HEK293 (cell line): Measurements from ENCODE around the gene MAGI2.

ENCODE experiments used
- CTCF ChIA-PET: fragments of 350-600 bp; formaldehyde crosslinking; extraction: SDS; loops from one replicate; lab custom pipeline; 2021; ENCODE audit warnings: antibody characterized with exemption; lab: Yijun Ruan, JAX
- POLR2A ChIA-PET: fragments of 300-600 bp; formaldehyde crosslinking; extraction: SDS; loops from one replicate; lab custom pipeline; 2020; ENCODE audit warnings: antibody characterized with exemption, inconsistent platforms; lab: Yijun Ruan, JAX
- H3K27ac ChIP-seq: fragments of 200-500 bp; sonication (Bioruptor generic); 2 replicates; pipeline ENCODE4 v1.5.1; 2014; ENCODE audit warnings: low read depth, low read length, control low read depth, inconsistent platforms; ENCODE audit errors: extremely low read depth
- H3K36me3 ChIP-seq, 2 experiments: fragments of 200-500 bp in 1 of 2; sonication (Bioruptor generic) in 1 of 2; 1 replicate in 1 of 2; 2 replicates in 1 of 2; pipeline ENCODE4 v1.5.1; 2014 to 2017; ENCODE audit warnings: inconsistent platforms in 2 of 2, low read length in 2 of 2; ENCODE audit not compliant: control insufficient read depth in 2 of 2, insufficient read depth in 1 of 2
- H3K4me1 ChIP-seq: fragments of 200-500 bp; sonication (Bioruptor generic); 2 replicates; pipeline ENCODE4 v1.5.1; 2014; ENCODE audit warnings: mild to moderate bottlenecking, low read length, inconsistent platforms; ENCODE audit not compliant: control insufficient read depth, insufficient read depth
- H3K4me3 ChIP-seq: 2 replicates; pipeline ENCODE4 v1.5.1; 2011; ENCODE audit warnings: low read depth, mild to moderate bottlenecking, control low read depth, low read length, moderate library complexity
- H3K9me3 ChIP-seq: fragments of 200-500 bp; sonication (Bioruptor generic); 2 replicates; pipeline ENCODE4 v1.5.1; 2014; ENCODE audit warnings: low read depth, low read length, inconsistent platforms; ENCODE audit not compliant: control insufficient read depth, insufficient read depth
- ATF2 ChIP-seq: fragments of 450-650 bp; formaldehyde crosslinking; IDR thresholded peaks from 2 replicates; pipeline ENCODE4 v1.5.1; 2016; ENCODE audit warnings: missing biosample characterization, missing genetic modification characterization, low read depth
- KLF9 ChIP-seq: fragments of 450-650 bp; formaldehyde crosslinking; IDR thresholded peaks from 2 replicates; pipeline ENCODE4 v1.5.1; 2016; ENCODE audit warnings: missing biosample characterization, missing genetic modification characterization, low read depth
- REPIN1 ChIP-seq: fragments of 450-650 bp; formaldehyde crosslinking; IDR thresholded peaks from 2 replicates; pipeline ENCODE4 v1.5.1; 2017; ENCODE audit warnings: missing biosample characterization, missing genetic modification characterization, low read depth
- REST ChIP-seq: fragments of 450-650 bp; formaldehyde crosslinking; IDR thresholded peaks from 2 replicates; pipeline ENCODE4 v1.5.1; 2016; ENCODE audit warnings: missing biosample characterization, missing genetic modification characterization
- SCRT1 ChIP-seq: fragments of 450-650 bp; formaldehyde crosslinking; IDR thresholded peaks from 2 replicates; pipeline ENCODE4 v1.5.1; 2016; ENCODE audit warnings: missing biosample characterization, missing genetic modification characterization, borderline replicate concordance
- SETDB1 ChIP-seq: IDR thresholded peaks from one replicate; pipeline ENCODE4 v1.6.1; 2017; ENCODE audit warnings: mild to moderate bottlenecking, low read length, moderate library complexity, mixed read lengths; ENCODE audit not compliant: insufficient read length
- ZBTB10 ChIP-seq: fragments of 450-650 bp; formaldehyde crosslinking; IDR thresholded peaks from 2 replicates; pipeline ENCODE4 v1.5.1; 2016; ENCODE audit warnings: missing biosample characterization, missing genetic modification characterization
- ZBTB21 ChIP-seq: fragments of 450-650 bp; formaldehyde crosslinking; IDR thresholded peaks from 2 replicates; pipeline ENCODE4 v1.5.1; 2017; ENCODE audit warnings: missing biosample characterization, missing genetic modification characterization
- ZBTB26 ChIP-seq: fragments of 450-650 bp; formaldehyde crosslinking; optimal IDR thresholded peaks from 2 replicates; pipeline ENCODE3; 2016; ENCODE audit warnings: missing biosample characterization, mild to moderate bottlenecking, missing genetic modification characterization
- ZNF214 ChIP-seq: fragments of 450-650 bp; formaldehyde crosslinking; IDR thresholded peaks from 2 replicates; pipeline ENCODE4 v1.5.1; 2017; ENCODE audit warnings: missing biosample characterization, mild to moderate bottlenecking, missing genetic modification characterization, borderline replicate concordance
- ZNF24 ChIP-seq: fragments of 450-650 bp; formaldehyde crosslinking; IDR thresholded peaks from 2 replicates; pipeline ENCODE4 v1.5.1; 2016; ENCODE audit warnings: missing biosample characterization, missing genetic modification characterization
- ZNF248 ChIP-seq: fragments of 450-650 bp; formaldehyde crosslinking; IDR thresholded peaks from 2 replicates; pipeline ENCODE4 v1.5.1; 2017; ENCODE audit warnings: missing biosample characterization, missing genetic modification characterization
- ZNF274 ChIP-seq, 2 experiments: fragments of 200-500 bp in 1 of 2; fragments of 450-650 bp in 1 of 2; sonication (Bioruptor generic) in 1 of 2; formaldehyde crosslinking in 1 of 2; IDR thresholded peaks; 2 replicates each; pipeline versions ENCODE4 v1.5.1 to v1.6.1; 2014 to 2016; ENCODE audit warnings: borderline replicate concordance in 1 of 2, inconsistent platforms in 1 of 2, low read length in 1 of 2, missing biosample characterization in 1 of 2, missing genetic modification characterization in 1 of 2
- ZNF302 ChIP-seq: fragments of 450-650 bp; formaldehyde crosslinking; IDR thresholded peaks from 2 replicates; pipeline ENCODE4 v1.5.1; 2016; ENCODE audit warnings: missing biosample characterization, missing genetic modification characterization, low read depth
- ZNF324 ChIP-seq: fragments of 450-650 bp; formaldehyde crosslinking; IDR thresholded peaks from 2 replicates; pipeline ENCODE4 v1.5.1; 2016; ENCODE audit warnings: missing biosample characterization, missing genetic modification characterization
- ZNF404 ChIP-seq: fragments of 450-650 bp; formaldehyde crosslinking; IDR thresholded peaks from 2 replicates; pipeline ENCODE4 v1.5.1; 2017; ENCODE audit warnings: missing biosample characterization, missing genetic modification characterization
- ZNF501 ChIP-seq: fragments of 450-650 bp; formaldehyde crosslinking; IDR thresholded peaks from 2 replicates; pipeline ENCODE4 v1.5.1; 2016; ENCODE audit warnings: missing biosample characterization, missing genetic modification characterization
- ZNF521 ChIP-seq: fragments of 450-650 bp; formaldehyde crosslinking; IDR thresholded peaks from 2 replicates; pipeline ENCODE4 v1.5.1; 2017; ENCODE audit warnings: missing biosample characterization, mild to moderate bottlenecking, missing genetic modification characterization
- ZNF555 ChIP-seq: fragments of 450-650 bp; formaldehyde crosslinking; conservative IDR thresholded peaks from 2 replicates; pipeline ENCODE4 v1.5.1; 2017; ENCODE audit warnings: missing biosample characterization, mild to moderate bottlenecking, missing genetic modification characterization, inconsistent platforms
- ZNF558 ChIP-seq: fragments of 450-650 bp; formaldehyde crosslinking; IDR thresholded peaks from 2 replicates; pipeline ENCODE4 v1.5.1; 2016; ENCODE audit warnings: missing biosample characterization, missing genetic modification characterization
- ZNF596 ChIP-seq: fragments of 450-650 bp; IDR thresholded peaks from 2 replicates; pipeline ENCODE4 v1.5.0; 2018; ENCODE audit warnings: missing biosample characterization, mild to moderate bottlenecking, missing genetic modification characterization, moderate library complexity
- ZNF600 ChIP-seq: fragments of 450-650 bp; formaldehyde crosslinking; IDR thresholded peaks from 2 replicates; pipeline ENCODE4 v1.5.1; 2016; ENCODE audit warnings: missing biosample characterization, missing genetic modification characterization
- ZNF623 ChIP-seq: fragments of 450-650 bp; formaldehyde crosslinking; IDR thresholded peaks from 2 replicates; pipeline ENCODE4 v1.5.1; 2016; ENCODE audit warnings: missing biosample characterization, missing genetic modification characterization
- ZNF776 ChIP-seq: fragments of 450-650 bp; formaldehyde crosslinking; IDR thresholded peaks from 2 replicates; pipeline ENCODE4 v1.5.0; 2017; ENCODE audit warnings: missing biosample characterization, missing genetic modification characterization, borderline replicate concordance
- ZSCAN30 ChIP-seq: fragments of 450-650 bp; IDR thresholded peaks from 2 replicates; pipeline ENCODE4 v1.5.1; 2018; ENCODE audit warnings: missing biosample characterization, mild to moderate bottlenecking, missing genetic modification characterization, moderate library complexity

Gene MAGI2

GRCh38 chr7:78398081-78398480 lies 1055.4 kb downstream of the MAGI2 start (continued):
- TF ChIP-seq ZNF776 (tag by site-specific recombination) (no peak), ZNF596 (tag by site-specific recombination) (no peak), ZNF214 (tag by site-specific recombination) (no peak), ZNF521 (tag by site-specific recombination) (no peak), ZNF24 (tag by site-specific recombination) (no peak)

- ChIA-PET CTCF (no interaction called here), POLR2A (no interaction called here)
- H3K27ac ChIP-seq = no peak overlapping the region
These were observed 1057.3 kb downstream of the MAGI2 start for GRCh38 chr7:78396210-78396609.

GRCh38 chr7:78395298-78396036 lies 1058.0 kb downstream of the MAGI2 start:
- CTCF ChIA-PET = no interaction called here
- H3K9me3 ChIP-seq = no peaks in the 10 kb centered on the region
- H3K36me3 ChIP-seq = no peaks in the 10 kb centered on the region
- no peak for TF ChIP-seq ZNF274 (IDR thresholded peaks at IDR 0.05; ENCODE audit: low read length)
- TF ChIP-seq ZNF274 (tag by site-specific recombination; IDR thresholded peaks at IDR 0.05; ENCODE audit: borderline replicate concordance) = no peak
- TF ChIP-seq ZNF558 (tag by site-specific recombination) = no peak
- no peak for TF ChIP-seq ZBTB10 (tag by site-specific recombination)
- TF ChIP-seq ZNF404 (tag by site-specific recombination) = no peak
- no peak for TF ChIP-seq ZNF623 (tag by site-specific recombination)
- no peak for TF ChIP-seq ZNF600
- TF ChIP-seq ATF2 (tag by site-specific recombination) = no peak
- TF ChIP-seq REST (tag by site-specific recombination) = no peak
- no peak for TF ChIP-seq ZNF501 (tag by site-specific recombination)
- TF ChIP-seq ZNF324 (tag by site-specific recombination) = no peak
- TF ChIP-seq ZNF24 (tag by site-specific recombination) = no peak
- TF ChIP-seq, all 188 proteins: peak for 0
- Histone ChIP-seq H3K27ac (no peak overlapping the region), H3K4me3 (no peak overlapping the region), H3K4me1 (no peaks in the 10 kb centered on the region)
- POLR2A ChIA-PET = no interaction called here

More at GRCh38 chr7:78396210-78396609, 1057.3 kb downstream of the MAGI2 start:
- Histone ChIP-seq H3K4me1 (no peaks in the 10 kb centered on the region), H3K36me3 (no peaks in the 10 kb centered on the region), H3K9me3 (no peaks in the 10 kb centered on the region), H3K4me3 (no peak overlapping the region)
- TF ChIP-seq ZBTB21 (tag by site-specific recombination) (no peak), KLF9 (tag by site-specific recombination) (no peak), ZNF404 (tag by site-specific recombination) (no peak), ZBTB26 (no peak), ZSCAN30 (tag by site-specific recombination) (no peak), ZNF555 (tag by site-specific recombination) (no peak), REPIN1 (tag by site-specific recombination) (no peak), SCRT1 (no peak), ZNF302 (tag by site-specific recombination) (no peak), SETDB1 (no peak), ZNF248 (tag by site-specific recombination) (no peak)
